ENCODE data around the gene CALML4.

The CALML4 gene

DNA sequence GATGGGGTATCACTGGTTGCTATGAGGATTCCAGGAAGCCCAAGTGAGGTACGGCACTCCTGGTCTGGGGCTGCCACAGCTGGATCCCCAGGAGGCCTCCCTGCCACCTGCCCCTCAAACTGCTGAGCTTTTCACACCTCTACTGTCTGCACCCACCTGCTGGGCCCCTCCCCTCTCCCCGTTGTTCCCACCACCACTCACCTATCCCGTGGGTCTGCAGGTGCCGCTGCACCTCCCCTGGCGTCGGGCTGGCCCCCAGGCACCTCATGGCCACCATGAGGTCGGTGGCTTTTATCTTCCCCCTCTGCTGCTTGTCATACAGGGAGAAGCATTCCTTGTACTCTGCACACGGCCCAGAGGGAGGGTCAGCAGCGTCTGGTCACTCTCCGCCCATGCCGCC, 5.8 kb downstream of the CALML4 start:
- no peak for TF ChIP-seq POLR2A (IDR thresholded peaks at IDR 0.05; ENCODE audit: extremely low read depth, insufficient read length)
- no peak for TF ChIP-seq MYC (IDR thresholded peaks at IDR 0.05; ENCODE audit: low read depth, low read length)
- TF ChIP-seq, protein P1, sequence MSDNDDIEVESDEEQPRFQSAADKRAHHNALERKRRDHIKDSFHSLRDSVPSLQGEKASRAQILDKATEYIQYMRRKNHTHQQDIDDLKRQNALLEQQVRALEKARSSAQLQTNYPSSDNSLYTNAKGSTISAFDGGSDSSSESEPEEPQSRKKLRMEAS (IDR thresholded peaks at IDR 0.05; ENCODE audit: low read depth, low read length): no peak
- TF ChIP-seq, protein P2, sequence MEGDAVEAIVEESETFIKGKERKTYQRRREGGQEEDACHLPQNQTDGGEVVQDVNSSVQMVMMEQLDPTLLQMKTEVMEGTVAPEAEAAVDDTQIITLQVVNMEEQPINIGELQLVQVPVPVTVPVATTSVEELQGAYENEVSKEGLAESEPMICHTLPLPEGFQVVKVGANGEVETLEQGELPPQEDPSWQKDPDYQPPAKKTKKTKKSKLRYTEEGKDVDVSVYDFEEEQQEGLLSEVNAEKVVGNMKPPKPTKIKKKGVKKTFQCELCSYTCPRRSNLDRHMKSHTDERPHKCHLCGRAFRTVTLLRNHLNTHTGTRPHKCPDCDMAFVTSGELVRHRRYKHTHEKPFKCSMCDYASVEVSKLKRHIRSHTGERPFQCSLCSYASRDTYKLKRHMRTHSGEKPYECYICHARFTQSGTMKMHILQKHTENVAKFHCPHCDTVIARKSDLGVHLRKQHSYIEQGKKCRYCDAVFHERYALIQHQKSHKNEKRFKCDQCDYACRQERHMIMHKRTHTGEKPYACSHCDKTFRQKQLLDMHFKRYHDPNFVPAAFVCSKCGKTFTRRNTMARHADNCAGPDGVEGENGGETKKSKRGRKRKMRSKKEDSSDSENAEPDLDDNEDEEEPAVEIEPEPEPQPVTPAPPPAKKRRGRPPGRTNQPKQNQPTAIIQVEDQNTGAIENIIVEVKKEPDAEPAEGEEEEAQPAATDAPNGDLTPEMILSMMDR (IDR thresholded peaks at IDR 0.05; ENCODE audit: low read depth, low read length): no peak
- no peak for DNase-seq (ENCODE audit: low read depth)
- H3K4me3 ChIP-seq (ENCODE audit: low read depth, low read length): no peak overlapping the region

DNA sequence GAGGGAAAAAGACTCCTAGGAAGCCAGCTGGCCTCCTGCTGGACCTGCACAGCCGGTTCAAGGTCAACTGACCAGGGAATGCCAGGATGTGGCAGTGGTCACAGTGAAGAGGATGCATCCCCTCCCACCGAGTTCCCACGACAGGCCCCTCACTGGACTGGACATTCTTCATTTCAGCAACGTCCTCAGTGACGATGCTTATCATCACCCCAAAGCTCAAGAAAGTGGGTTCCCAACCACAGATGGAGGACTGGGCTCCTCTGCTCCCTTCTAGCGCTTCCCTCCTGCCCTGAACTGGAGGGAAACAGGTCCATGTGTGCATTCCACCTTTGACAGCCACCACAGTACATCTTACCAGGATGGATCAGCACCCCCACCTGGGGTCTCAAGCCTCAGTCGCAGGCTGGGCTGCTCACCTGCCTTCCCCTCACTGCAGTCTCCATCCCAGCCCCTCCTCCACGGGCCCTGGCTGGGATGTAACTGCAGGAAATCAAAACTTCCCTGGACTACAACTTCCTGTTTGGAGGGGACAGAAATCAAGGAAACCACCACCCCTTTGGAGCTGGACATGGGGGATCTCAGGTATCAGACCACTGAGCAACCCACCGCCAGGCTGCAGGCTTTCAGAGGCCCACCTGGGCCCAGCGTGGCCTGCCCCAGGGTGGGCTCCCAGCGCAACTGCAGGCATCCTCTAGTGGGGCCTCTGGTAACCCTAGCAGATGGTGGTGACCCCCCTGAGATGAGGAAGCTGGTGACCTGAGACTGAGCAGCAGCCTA, 7.3 kb downstream of the CALML4 start:
- TF ChIP-seq, protein P2 (IDR thresholded peaks at IDR 0.05; ENCODE audit: low read depth, low read length): no peak
- TF ChIP-seq POLR2A (IDR thresholded peaks at IDR 0.05; ENCODE audit: extremely low read depth, insufficient read length) (no peak), MYC (IDR thresholded peaks at IDR 0.05; ENCODE audit: low read depth, low read length) (no peak)
- TF ChIP-seq, protein P1 (IDR thresholded peaks at IDR 0.05; ENCODE audit: low read depth, low read length): no peak
- no peak overlapping the region for H3K4me3 ChIP-seq (ENCODE audit: low read depth, low read length)
- DNase-seq (ENCODE audit: low read depth): no peak

DNA sequence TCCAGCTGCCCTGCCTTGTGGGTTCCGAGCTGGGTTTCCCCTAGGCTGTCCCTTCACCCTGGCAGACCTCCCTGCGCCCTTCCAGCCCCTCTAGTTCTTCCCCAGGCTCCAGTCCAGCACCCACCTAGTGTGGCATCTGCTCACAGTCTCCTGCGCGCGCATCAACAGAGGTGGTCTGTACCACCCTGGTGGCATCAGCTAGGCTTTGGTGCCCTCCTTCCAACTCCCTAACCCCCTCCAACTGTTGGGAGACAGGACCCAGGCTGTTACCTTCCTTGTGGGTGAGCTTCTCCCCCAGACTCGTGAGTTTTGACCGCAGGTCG, 8.0 kb downstream of the CALML4 start:
- no peak for DNase-seq (ENCODE audit: low read depth)
- TF ChIP-seq, protein P1 (IDR thresholded peaks at IDR 0.05; ENCODE audit: low read depth, low read length): no peak
- no peak for TF ChIP-seq MYC (IDR thresholded peaks at IDR 0.05; ENCODE audit: low read depth, low read length)
- no peak for TF ChIP-seq POLR2A (IDR thresholded peaks at IDR 0.05; ENCODE audit: extremely low read depth, insufficient read length)
- TF ChIP-seq, protein P2 (IDR thresholded peaks at IDR 0.05; ENCODE audit: low read depth, low read length): no peak
- H3K4me3 ChIP-seq (ENCODE audit: low read depth, low read length): no peak overlapping the region

DNA sequence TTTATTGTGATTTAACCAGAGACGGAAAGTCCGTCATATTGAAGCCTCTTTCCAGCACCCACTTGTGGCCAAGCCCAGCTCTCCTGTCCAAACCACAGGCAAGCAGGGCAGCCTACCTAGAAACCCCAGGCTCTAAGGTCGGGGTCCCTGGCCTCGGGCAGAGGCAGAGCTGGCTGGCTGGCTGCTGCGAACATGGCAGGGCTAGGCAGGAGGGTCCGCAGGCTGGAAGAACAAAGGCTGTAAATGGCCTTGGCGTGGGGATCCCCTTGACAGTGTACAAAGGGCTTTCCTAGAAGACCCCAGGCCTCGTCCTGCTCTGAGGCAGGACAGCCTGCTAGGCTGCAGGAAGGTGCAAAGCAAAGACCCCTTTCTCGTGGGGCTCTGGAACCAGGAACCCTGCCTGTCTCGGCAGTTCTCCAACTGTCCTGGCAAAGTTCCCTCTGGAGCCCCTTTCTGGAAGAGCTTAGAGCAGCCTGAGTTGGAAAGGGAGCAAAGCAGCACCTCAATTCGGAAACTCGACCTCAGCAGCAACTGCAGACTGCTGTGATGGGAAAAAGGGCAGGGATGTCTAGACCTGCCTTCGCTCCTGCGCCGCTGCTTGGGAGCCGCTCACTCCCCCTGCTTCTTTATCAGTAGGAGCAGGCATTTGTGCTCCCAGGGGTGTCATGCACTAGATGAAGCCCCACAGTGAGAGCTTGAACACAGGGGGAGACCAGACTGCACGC, 8.5 kb downstream of the CALML4 start:
- TF ChIP-seq MYC (IDR thresholded peaks at IDR 0.05; ENCODE audit: low read depth, low read length) (no peak), POLR2A (IDR thresholded peaks at IDR 0.05; ENCODE audit: extremely low read depth, insufficient read length) (no peak)
- TF ChIP-seq, protein P2 (IDR thresholded peaks at IDR 0.05; ENCODE audit: low read depth, low read length): no peak
- TF ChIP-seq, protein P1 (IDR thresholded peaks at IDR 0.05; ENCODE audit: low read depth, low read length): no peak
- no peak for DNase-seq (ENCODE audit: low read depth)
- H3K4me3 ChIP-seq (ENCODE audit: low read depth, low read length): no peak overlapping the region

DNA sequence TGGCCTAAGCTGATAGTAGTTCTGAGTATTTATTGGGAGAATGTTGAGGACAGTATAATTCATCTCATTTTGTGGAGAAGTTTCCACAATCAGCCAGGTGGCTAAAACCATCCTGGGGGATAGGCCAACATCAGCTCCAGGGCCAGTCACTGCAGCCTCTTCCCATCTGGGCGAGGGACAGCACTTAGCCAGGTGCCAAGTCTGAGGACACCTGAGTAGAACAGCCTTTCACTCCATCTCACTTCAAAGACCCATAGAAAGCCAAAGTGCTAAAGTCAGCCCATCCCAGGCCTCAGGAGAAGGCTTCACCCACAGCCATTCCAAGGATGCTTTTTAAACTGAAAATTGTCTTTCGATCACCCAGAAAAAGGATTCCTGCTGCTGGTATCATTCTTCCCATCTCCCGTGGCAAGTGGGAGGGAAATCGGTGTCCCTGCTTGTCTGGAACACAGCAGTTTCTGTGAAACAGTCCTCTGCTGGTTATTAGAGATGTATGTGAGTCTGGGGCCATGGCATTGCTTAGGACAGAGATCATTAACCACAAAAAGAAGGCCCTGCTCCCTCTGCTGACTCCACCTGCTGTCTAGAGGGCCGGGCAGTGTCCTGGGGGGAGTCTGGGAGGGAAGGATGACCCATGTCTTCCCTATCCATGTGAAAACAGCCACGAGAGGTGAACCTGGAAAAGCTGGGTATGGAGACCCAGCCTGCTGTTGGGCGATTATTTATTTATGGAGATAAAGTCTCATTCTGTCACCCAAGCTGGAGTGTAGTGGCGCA, 9.6 kb downstream of the CALML4 start:
- TF ChIP-seq, protein P1 (IDR thresholded peaks at IDR 0.05; ENCODE audit: low read depth, low read length): no peak
- TF ChIP-seq MYC (IDR thresholded peaks at IDR 0.05; ENCODE audit: low read depth, low read length) (no peak), POLR2A (IDR thresholded peaks at IDR 0.05; ENCODE audit: extremely low read depth, insufficient read length) (no peak)
- TF ChIP-seq, protein P2 (IDR thresholded peaks at IDR 0.05; ENCODE audit: low read depth, low read length): no peak
- no peak overlapping the region for H3K4me3 ChIP-seq (ENCODE audit: low read depth, low read length)
- no peak for DNase-seq (ENCODE audit: low read depth)
